K562 (cell line): Measurements from ENCODE around the gene FERMT3. TPM values are rescaled to one million over a fixed set of nuclear protein-coding genes. Genes with fewer than 3 reads are reported as not detected.

ENCODE experiments used
- ASH1L ChIP-seq: fragments of 450-650 bp; IDR thresholded peaks from 2 replicates; pipeline ENCODE4 v1.6.1; 2018; ENCODE audit warnings: borderline replicate concordance, mild to moderate bottlenecking, low read depth; ENCODE audit not compliant: partially characterized antibody
- EHMT2 ChIP-seq: fragments of 450-650 bp; IDR thresholded peaks from 2 replicates; pipeline ENCODE4 v1.6.1; 2018; ENCODE audit warnings: antibody characterized with exemption
- FOXA3 ChIP-seq, 2 experiments: fragments of 450-650 bp in 1 of 2; sonication (generic) in 1 of 2; formaldehyde crosslinking; IDR thresholded peaks in 1 of 2; conservative IDR thresholded peaks in 1 of 2; 2 replicates each; pipeline versions ENCODE4 v1.4.0 to v1.8.0; 2020 to 2022; ENCODE audit warnings: mild to moderate bottlenecking in 2 of 2, missing genetic modification reagents in 1 of 2
- GATAD2B ChIP-seq: fragments of 450-650 bp; IDR thresholded peaks from 2 replicates; pipeline ENCODE4 v1.6.1; 2017; ENCODE audit warnings: mild to moderate bottlenecking, borderline replicate concordance
- HIVEP1 ChIP-seq: fragments of 250-450 bp; sonication (Bioruptor Pico); IDR thresholded peaks from 2 replicates; pipeline ENCODE4 v1.4.0; 2020; ENCODE audit warnings: mild to moderate bottlenecking
- NR4A1 ChIP-seq, 2 experiments: fragments of 250-450 bp in 1 of 2; fragments of 450-650 bp in 1 of 2; sonication (Bioruptor Pico) in 1 of 2; IDR thresholded peaks; 2 replicates each; pipeline versions ENCODE4 v1.4.0 to v1.6.1; 2016 to 2020; ENCODE audit warnings: mild to moderate bottlenecking in 2 of 2, missing compliant biosample characterization in 1 of 2, missing genetic modification characterization in 1 of 2, moderate library complexity in 1 of 2
- POLR2AphosphoS2 ChIP-seq: IDR thresholded peaks from 2 replicates; pipeline ENCODE4 v1.6.1; 2012; ENCODE audit warnings: low read length, improper control_type of control experiment
- RBBP5 ChIP-seq: fragments of 200-600 bp; sonication (generic); IDR thresholded peaks from 2 replicates; pipeline ENCODE4 v1.6.1; 2012; ENCODE audit warnings: borderline replicate concordance, mild to moderate bottlenecking, low read length, control low read depth, inconsistent platforms; ENCODE audit not compliant: insufficient read depth, poor library complexity, severe bottlenecking
- SMAD4 ChIP-seq: fragments of 250-450 bp; sonication (Bioruptor Pico); conservative IDR thresholded peaks from 2 replicates; pipeline ENCODE4 v1.8.0; 2021; ENCODE audit warnings: inconsistent platforms, mild to moderate bottlenecking, moderate library complexity
- SMARCE1 ChIP-seq: fragments of 450-650 bp; IDR thresholded peaks from 2 replicates; pipeline ENCODE4 v1.7.1; 2016; ENCODE audit warnings: mild to moderate bottlenecking
- SOX6 ChIP-seq: fragments of 450-650 bp; IDR thresholded peaks from 2 replicates; pipeline ENCODE4 v1.6.1; 2014; ENCODE audit warnings: mild to moderate bottlenecking
- ZNF134 ChIP-seq: fragments of 250-450 bp; sonication (Bioruptor Pico); conservative IDR thresholded peaks from 2 replicates; pipeline ENCODE4 v1.4.0; 2020
- ZNF311 ChIP-seq: fragments of 250-450 bp; sonication (Bioruptor Pico); IDR thresholded peaks from 2 replicates; pipeline ENCODE4 v1.4.0; 2020; ENCODE audit warnings: mild to moderate bottlenecking, moderate library complexity
- ZNF354B ChIP-seq: fragments of 250-450 bp; sonication (Bioruptor Pico); IDR thresholded peaks from 2 replicates; pipeline ENCODE4 v1.4.0; 2020
- polyA plus RNA-seq, 8 experiments: library from polyadenylated mRNA; depleted of rRNA in 4 of 8; stranded (reverse) in 5 of 8; unstranded in 3 of 8; fragments of >200 nt; fragmentation: Nextera tagmentation in 2 of 8; fragmentation: Illumina TruSeq in 1 of 8; extraction: Ambion mirVana in 2 of 8; extraction: Trizol in 1 of 8; gene quantifications; 2 replicates each; pipeline versions ENCODE4 v1.2.1 to v1.2.3, GENCODE V29; 2011 to 2014; ENCODE audit warnings: inconsistent platforms in 1 of 8, missing spikeins in 1 of 8
- total RNA-seq, 7 experiments: library from RNA; depleted of rRNA in 6 of 7; stranded (reverse); fragments of >200 nt in 6 of 7; fragmentation: Illumina TruSeq in 2 of 7; extraction: Trizol in 2 of 7; gene quantifications; 2 replicates each; pipeline versions ENCODE4 v1.2.1 to v1.2.3, GENCODE V29; 2011 to 2021; ENCODE audit warnings: low replicate concordance in 1 of 7
- TF ChIP-seq, protein P1 (sequence below): fragments of 450-650 bp; formaldehyde crosslinking; IDR thresholded peaks from 2 replicates; pipeline ENCODE4 v1.4.0; 2022; ENCODE audit warnings: missing genetic modification characterization
- TF ChIP-seq, protein P2 (sequence below), 3 experiments: IDR thresholded peaks in 2 of 3; conservative IDR thresholded peaks in 1 of 3; 2 replicates each; pipeline ENCODE4 v1.5.1; 2011 to 2012; ENCODE audit warnings: low read length in 3 of 3, mild to moderate bottlenecking in 3 of 3, control low read depth in 2 of 3, improper control_type of control experiment in 1 of 3, inconsistent platforms in 1 of 3, low read depth in 1 of 3, mixed read lengths in 1 of 3, moderate library complexity in 1 of 3; ENCODE audit not compliant: insufficient read depth in 2 of 3
- TF ChIP-seq, protein P3 (sequence below): fragments of 450-650 bp; formaldehyde crosslinking; IDR thresholded peaks from 2 replicates; pipeline ENCODE4 v1.4.0; 2022; ENCODE audit warnings: mild to moderate bottlenecking, moderate library complexity
- TF ChIP-seq, protein P4 (sequence below): fragments of 200-800 bp; sonication (Bioruptor generic); IDR thresholded peaks from 2 replicates; pipeline ENCODE4 v1.6.1; 2017; ENCODE audit warnings: missing genetic modification characterization, missing compliant biosample characterization
- TF ChIP-seq, protein P5 (sequence below): fragments of 250-450 bp; sonication (Bioruptor Pico); IDR thresholded peaks from 2 replicates; pipeline ENCODE4 v1.4.0; 2020; ENCODE audit warnings: borderline replicate concordance

The FERMT3 gene
- total and polyA plus RNA-seq, 9 of the 15 experiments (the other 6 are each of a cell fraction or from before 2014, with no cell fraction given), result 3.2 to 275 (median 79.7) TPM

DNA sequence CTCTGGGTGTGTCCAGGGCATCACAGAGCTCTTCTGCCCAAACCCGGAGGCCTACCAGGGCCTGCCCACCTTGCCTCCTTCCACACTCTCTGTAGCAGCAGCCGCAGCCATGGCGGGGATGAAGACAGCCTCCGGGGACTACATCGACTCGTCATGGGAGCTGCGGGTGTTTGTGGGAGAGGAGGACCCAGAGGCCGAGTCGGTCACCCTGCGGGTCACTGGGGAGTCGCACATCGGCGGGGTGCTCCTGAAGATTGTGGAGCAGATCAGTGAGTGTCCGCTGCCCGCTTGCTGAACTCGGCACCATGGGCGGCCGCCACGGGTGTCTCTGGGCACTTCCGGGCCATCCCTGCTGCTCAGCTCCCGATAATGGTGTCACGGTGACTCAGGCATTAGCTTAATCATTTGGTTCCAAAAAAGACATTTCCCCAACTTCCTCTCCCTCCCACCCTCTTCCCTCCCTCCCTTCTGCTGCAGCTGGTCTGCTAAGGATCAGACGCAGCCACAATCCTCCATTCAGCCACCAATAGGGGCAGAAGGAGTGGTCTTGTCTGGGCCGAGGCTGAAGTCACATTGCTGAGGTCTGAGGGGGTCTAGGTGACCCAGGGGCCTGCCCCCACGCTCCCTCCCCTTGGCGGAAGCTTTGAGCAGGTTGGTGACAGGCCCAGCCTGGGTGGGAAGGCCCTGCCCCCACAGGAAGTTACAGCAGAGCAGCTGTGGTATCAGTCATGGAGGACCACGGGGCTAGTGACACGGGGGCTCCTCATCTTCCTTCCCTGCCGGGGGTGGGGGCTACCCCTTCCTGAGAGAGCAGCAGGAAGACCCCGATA, 950 bp downstream of the FERMT3 start (continued):
- TF ChIP-seq, protein P1, sequence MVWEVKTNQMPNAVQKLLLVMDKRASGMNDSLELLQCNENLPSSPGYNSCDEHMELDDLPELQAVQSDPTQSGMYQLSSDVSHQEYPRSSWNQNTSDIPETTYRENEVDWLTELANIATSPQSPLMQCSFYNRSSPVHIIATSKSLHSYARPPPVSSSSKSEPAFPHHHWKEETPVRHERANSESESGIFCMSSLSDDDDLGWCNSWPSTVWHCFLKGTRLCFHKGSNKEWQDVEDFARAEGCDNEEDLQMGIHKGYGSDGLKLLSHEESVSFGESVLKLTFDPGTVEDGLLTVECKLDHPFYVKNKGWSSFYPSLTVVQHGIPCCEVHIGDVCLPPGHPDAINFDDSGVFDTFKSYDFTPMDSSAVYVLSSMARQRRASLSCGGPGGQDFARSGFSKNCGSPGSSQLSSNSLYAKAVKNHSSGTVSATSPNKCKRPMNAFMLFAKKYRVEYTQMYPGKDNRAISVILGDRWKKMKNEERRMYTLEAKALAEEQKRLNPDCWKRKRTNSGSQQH (CRISPR knock-in tag), result peak; percentile 45
- TF ChIP-seq HIVEP1 (CRISPR knock-in tag), result no peak
- TF ChIP-seq NR4A1 (CRISPR knock-in tag; IDR thresholded peaks at IDR 0.05), result peak; percentile 34; the same call in 1 of the 2 replicates
- peak; percentile 38; the same call in 1 of the 2 replicates for TF ChIP-seq NR4A1 (tag; IDR thresholded peaks at IDR 0.05)
- TF ChIP-seq, protein P2, sequence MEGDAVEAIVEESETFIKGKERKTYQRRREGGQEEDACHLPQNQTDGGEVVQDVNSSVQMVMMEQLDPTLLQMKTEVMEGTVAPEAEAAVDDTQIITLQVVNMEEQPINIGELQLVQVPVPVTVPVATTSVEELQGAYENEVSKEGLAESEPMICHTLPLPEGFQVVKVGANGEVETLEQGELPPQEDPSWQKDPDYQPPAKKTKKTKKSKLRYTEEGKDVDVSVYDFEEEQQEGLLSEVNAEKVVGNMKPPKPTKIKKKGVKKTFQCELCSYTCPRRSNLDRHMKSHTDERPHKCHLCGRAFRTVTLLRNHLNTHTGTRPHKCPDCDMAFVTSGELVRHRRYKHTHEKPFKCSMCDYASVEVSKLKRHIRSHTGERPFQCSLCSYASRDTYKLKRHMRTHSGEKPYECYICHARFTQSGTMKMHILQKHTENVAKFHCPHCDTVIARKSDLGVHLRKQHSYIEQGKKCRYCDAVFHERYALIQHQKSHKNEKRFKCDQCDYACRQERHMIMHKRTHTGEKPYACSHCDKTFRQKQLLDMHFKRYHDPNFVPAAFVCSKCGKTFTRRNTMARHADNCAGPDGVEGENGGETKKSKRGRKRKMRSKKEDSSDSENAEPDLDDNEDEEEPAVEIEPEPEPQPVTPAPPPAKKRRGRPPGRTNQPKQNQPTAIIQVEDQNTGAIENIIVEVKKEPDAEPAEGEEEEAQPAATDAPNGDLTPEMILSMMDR (IDR thresholded peaks at IDR 0.05 in 2 of 3, conservative IDR thresholded peaks at IDR 0.05 in 1 of 3; ENCODE audit: insufficient read depth in 2 of 3, low read depth in 1 of 3, low read length in 3 of 3), result 0 out of 6 replicates have a peak, but pooled peaks of 1 of the 3 experiments have one; percentile 4
- TF ChIP-seq, protein P3, sequence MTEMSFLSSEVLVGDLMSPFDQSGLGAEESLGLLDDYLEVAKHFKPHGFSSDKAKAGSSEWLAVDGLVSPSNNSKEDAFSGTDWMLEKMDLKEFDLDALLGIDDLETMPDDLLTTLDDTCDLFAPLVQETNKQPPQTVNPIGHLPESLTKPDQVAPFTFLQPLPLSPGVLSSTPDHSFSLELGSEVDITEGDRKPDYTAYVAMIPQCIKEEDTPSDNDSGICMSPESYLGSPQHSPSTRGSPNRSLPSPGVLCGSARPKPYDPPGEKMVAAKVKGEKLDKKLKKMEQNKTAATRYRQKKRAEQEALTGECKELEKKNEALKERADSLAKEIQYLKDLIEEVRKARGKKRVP (CRISPR knock-in tag), result no peak
- peak; percentile 53; the same call in 1 of the 2 replicates for TF ChIP-seq ZNF311 (CRISPR knock-in tag)
- TF ChIP-seq RBBP5, result peak; percentile 58
- TF ChIP-seq ZNF134 (CRISPR knock-in tag), result 0 out of 2 replicates have a peak, but pooled peaks have one; percentile 18
- TF ChIP-seq, protein P4, sequence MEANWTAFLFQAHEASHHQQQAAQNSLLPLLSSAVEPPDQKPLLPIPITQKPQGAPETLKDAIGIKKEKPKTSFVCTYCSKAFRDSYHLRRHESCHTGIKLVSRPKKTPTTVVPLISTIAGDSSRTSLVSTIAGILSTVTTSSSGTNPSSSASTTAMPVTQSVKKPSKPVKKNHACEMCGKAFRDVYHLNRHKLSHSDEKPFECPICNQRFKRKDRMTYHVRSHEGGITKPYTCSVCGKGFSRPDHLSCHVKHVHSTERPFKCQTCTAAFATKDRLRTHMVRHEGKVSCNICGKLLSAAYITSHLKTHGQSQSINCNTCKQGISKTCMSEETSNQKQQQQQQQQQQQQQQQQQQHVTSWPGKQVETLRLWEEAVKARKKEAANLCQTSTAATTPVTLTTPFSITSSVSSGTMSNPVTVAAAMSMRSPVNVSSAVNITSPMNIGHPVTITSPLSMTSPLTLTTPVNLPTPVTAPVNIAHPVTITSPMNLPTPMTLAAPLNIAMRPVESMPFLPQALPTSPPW (CRISPR knock-in tag), result peak; percentile 93
- TF ChIP-seq SOX6, result no peak; the same call in none of the 2 replicates
- TF ChIP-seq, protein P5, sequence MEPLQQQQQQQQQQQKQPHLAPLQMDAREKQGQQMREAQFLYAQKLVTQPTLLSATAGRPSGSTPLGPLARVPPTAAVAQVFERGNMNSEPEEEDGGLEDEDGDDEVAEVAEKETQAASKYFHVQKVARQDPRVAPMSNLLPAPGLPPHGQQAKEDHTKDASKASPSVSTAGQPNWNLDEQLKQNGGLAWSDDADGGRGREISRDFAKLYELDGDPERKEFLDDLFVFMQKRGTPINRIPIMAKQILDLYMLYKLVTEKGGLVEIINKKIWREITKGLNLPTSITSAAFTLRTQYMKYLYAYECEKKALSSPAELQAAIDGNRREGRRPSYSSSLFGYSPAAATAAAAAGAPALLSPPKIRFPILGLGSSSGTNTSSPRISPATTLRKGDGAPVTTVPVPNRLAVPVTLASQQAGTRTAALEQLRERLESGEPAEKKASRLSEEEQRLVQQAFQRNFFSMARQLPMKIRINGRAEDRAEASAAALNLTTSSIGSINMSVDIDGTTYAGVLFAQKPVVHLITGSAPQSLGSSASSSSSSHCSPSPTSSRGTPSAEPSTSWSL (CRISPR knock-in tag), result no peak
- peak; percentile 67 for TF ChIP-seq SMAD4 (CRISPR knock-in tag)
- peak; percentile 75; the same call in 1 of the 2 replicates for TF ChIP-seq SMARCE1
- TF ChIP-seq EHMT2, result no peak
- TF ChIP-seq GATAD2B, result no peak; the same call in 1 of the 2 replicates
- TF ChIP-seq ZNF354B (CRISPR knock-in tag), result no peak
- TF ChIP-seq FOXA3 (CRISPR knock-in tag; conservative IDR thresholded peaks at IDR 0.05 in 1 of 2, IDR thresholded peaks at IDR 0.05 in 1 of 2), result no peak
- TF ChIP-seq POLR2AphosphoS2, result peak; percentile 41; the same call in 1 of the 2 replicates
- TF ChIP-seq ASH1L, result no peak
